HG03575 (cell line): ENCODE data around the gene TNK2.

Experiments
- ATAC-seq: cut with Tn5 transposase; IDR thresholded peaks from one replicate; pipeline ENCODE4 v1.9.1; 2021; ENCODE audit not compliant: unreplicated experiment, insufficient number of reproducible peaks, low FRiP score; ENCODE audit errors: extremely low read depth

The TNK2 gene

DNA sequence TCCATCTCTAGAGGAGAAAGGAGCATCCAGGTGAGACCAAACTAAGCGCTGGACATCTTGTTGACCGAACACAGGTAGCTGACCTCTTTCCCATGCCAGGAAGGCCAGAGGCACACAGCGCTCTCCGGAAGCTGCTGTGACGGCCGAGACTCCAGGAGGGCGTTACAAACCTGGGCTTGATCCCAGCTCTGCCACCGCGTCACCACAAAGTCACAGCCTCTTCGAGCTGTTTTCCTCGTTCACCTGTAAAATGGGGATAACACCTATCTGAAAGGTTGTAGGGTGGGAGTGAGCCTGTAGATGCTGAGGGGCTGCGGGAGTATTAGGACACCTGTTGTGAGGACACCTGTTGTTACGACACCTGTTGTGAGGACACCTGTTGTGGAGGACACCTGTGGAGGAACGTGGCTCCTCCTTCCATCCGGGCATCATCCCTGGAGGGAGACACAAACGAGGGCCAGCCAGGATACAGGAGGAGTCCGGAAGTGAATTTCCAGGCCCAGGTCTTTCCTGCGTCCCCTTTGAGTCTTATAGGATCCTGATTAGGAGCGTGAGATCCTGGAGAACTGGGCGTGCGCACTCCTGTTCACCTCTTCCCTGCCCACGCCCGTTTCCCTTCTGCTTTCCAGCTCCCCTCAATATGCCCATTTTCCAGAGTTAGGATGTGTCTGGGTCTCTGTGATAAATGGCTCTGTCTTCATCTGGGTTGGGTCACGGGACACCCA, 94.3 kb downstream of the TNK2 start:
- ATAC-seq: no peak
